ENCODE data around the gene BAIAP2L2. TPM values are rescaled to one million over a fixed set of nuclear protein-coding genes. Genes with fewer than 3 reads are reported as not detected.

Gene BAIAP2L2
- total RNA-seq, 1 donor from 2014 or later, result 0.54 TPM

- Histone ChIP-seq H3K4me2 (ENCODE audit: low read length) (no peak overlapping the region), H4K20me1 (ENCODE audit: insufficient read depth, low read length) (no peaks in the 10 kb centered on the region), H3K27me3 (ENCODE audit: insufficient read depth, low read length) (no peaks in the 10 kb centered on the region), H3K9ac (ENCODE audit: low read length) (no peak overlapping the region), H3K9me3 (ENCODE audit: insufficient read depth, low read depth, low read length) (no peaks in the 10 kb centered on the region), H3K79me2 (ENCODE audit: insufficient read depth, low read length) (no peaks in the 10 kb centered on the region), H3K4me1 (ENCODE audit: insufficient read depth, low read length) (peaks cover 13% of the 10 kb centered on the region), H2AFZ (ENCODE audit: low read depth, low read length) (no peak overlapping the region), H3K4me3 (ENCODE audit: insufficient read depth, low read depth, low read length) (no peak overlapping the region), H3K36me3 (ENCODE audit: insufficient read depth, low read length) (no peaks in the 10 kb centered on the region), H3K27ac (ENCODE audit: low read depth, low read length) (no peak overlapping the region)
- FAIRE-seq (no peak), DNase-seq (ENCODE audit: low read depth) (no peak)
- no peaks in the 10 kb centered on the region for H3K9me3 Mint-ChIP-seq (ENCODE audit: unreplicated experiment)
- H3K4me3 Mint-ChIP-seq (ENCODE audit: unreplicated experiment), result no peak overlapping the region
- no peak overlapping the region for H3K27ac Mint-ChIP-seq (ENCODE audit: unreplicated experiment)
- TF ChIP-seq CTCF (IDR thresholded peaks at IDR 0.05; ENCODE audit: insufficient read depth, low read depth, low read length) (no peak), EZH2 (IDR thresholded peaks at IDR 0.05; ENCODE audit: insufficient read depth, low read length) (no peak)
- H3K4me1 Mint-ChIP-seq (ENCODE audit: low read depth, unreplicated experiment), result no peaks in the 10 kb centered on the region
- H3K27me3 Mint-ChIP-seq (ENCODE audit: low read depth, unreplicated experiment), result peaks cover 2% of the 10 kb centered on the region
- H3K36me3 Mint-ChIP-seq (ENCODE audit: low read depth, unreplicated experiment), result peaks cover 17% of the 10 kb centered on the region
These were observed 22.3 kb upstream of the BAIAP2L2 start for GRCh38 chr22:38132794-38133193.

GRCh38 chr22:38132136-38132535, 21.7 kb upstream of the BAIAP2L2 start:
- no peaks in the 10 kb centered on the region for H3K4me1 Mint-ChIP-seq (ENCODE audit: low read depth, unreplicated experiment)
- Histone ChIP-seq H3K4me3 (ENCODE audit: insufficient read depth, low read depth, low read length) (no peak overlapping the region), H3K9me3 (ENCODE audit: insufficient read depth, low read depth, low read length) (no peaks in the 10 kb centered on the region), H3K79me2 (ENCODE audit: insufficient read depth, low read length) (no peaks in the 10 kb centered on the region), H2AFZ (ENCODE audit: low read depth, low read length) (no peak overlapping the region), H3K27me3 (ENCODE audit: insufficient read depth, low read length) (no peaks in the 10 kb centered on the region), H3K27ac (ENCODE audit: low read depth, low read length) (no peak overlapping the region), H3K4me2 (ENCODE audit: low read length) (no peak overlapping the region), H3K9ac (ENCODE audit: low read length) (no peak overlapping the region), H4K20me1 (ENCODE audit: insufficient read depth, low read length) (no peaks in the 10 kb centered on the region), H3K4me1 (ENCODE audit: insufficient read depth, low read length) (peaks cover 13% of the 10 kb centered on the region), H3K36me3 (ENCODE audit: insufficient read depth, low read length) (no peaks in the 10 kb centered on the region)
- no peak for TF ChIP-seq CTCF (IDR thresholded peaks at IDR 0.05; ENCODE audit: insufficient read depth, low read depth, low read length)
- TF ChIP-seq EZH2 (IDR thresholded peaks at IDR 0.05; ENCODE audit: insufficient read depth, low read length), result no peak
- H3K27ac Mint-ChIP-seq (ENCODE audit: unreplicated experiment), result no peak overlapping the region
- FAIRE-seq (no peak), DNase-seq (ENCODE audit: low read depth) (no peak)
- H3K4me3 Mint-ChIP-seq (ENCODE audit: unreplicated experiment), result no peak overlapping the region
- H3K9me3 Mint-ChIP-seq (ENCODE audit: unreplicated experiment), result no peaks in the 10 kb centered on the region
- H3K27me3 Mint-ChIP-seq (ENCODE audit: low read depth, unreplicated experiment), result no peaks in the 10 kb centered on the region
- H3K36me3 Mint-ChIP-seq (ENCODE audit: low read depth, unreplicated experiment), result peaks cover 17% of the 10 kb centered on the region

GRCh38 chr22:38131399-38131798, 20.9 kb upstream of the BAIAP2L2 start:
- no peak overlapping the region for H3K4me3 ChIP-seq (ENCODE audit: insufficient read depth, low read depth, low read length)
- no peaks in the 10 kb centered on the region for H3K4me1 Mint-ChIP-seq (ENCODE audit: low read depth, unreplicated experiment)
- no peak overlapping the region for H3K27ac Mint-ChIP-seq (ENCODE audit: unreplicated experiment)
- DNase-seq (ENCODE audit: low read depth) (no peak), FAIRE-seq (no peak)
- H3K9me3 ChIP-seq (ENCODE audit: insufficient read depth, low read depth, low read length), result no peaks in the 10 kb centered on the region
- no peak overlapping the region for H2AFZ ChIP-seq (ENCODE audit: low read depth, low read length)
- no peaks in the 10 kb centered on the region for H3K36me3 ChIP-seq (ENCODE audit: insufficient read depth, low read length)
- no peaks in the 10 kb centered on the region for H3K27me3 ChIP-seq (ENCODE audit: insufficient read depth, low read length)
- peaks cover 13% of the 10 kb centered on the region for H3K4me1 ChIP-seq (ENCODE audit: insufficient read depth, low read length)
- no peak for TF ChIP-seq EZH2 (IDR thresholded peaks at IDR 0.05; ENCODE audit: insufficient read depth, low read length)
- TF ChIP-seq CTCF (IDR thresholded peaks at IDR 0.05; ENCODE audit: insufficient read depth, low read depth, low read length), result no peak
- no peak overlapping the region for H3K9ac ChIP-seq (ENCODE audit: low read length)
- H3K36me3 Mint-ChIP-seq (ENCODE audit: low read depth, unreplicated experiment), result peaks cover 17% of the 10 kb centered on the region
- H4K20me1 ChIP-seq (ENCODE audit: insufficient read depth, low read length), result no peaks in the 10 kb centered on the region
- peaks cover 3% of the 10 kb centered on the region for H3K27me3 Mint-ChIP-seq (ENCODE audit: low read depth, unreplicated experiment)
- no peak overlapping the region for H3K4me3 Mint-ChIP-seq (ENCODE audit: unreplicated experiment)
- no peak overlapping the region for H3K27ac ChIP-seq (ENCODE audit: low read depth, low read length)
- no peaks in the 10 kb centered on the region for H3K9me3 Mint-ChIP-seq (ENCODE audit: unreplicated experiment)
- H3K79me2 ChIP-seq (ENCODE audit: insufficient read depth, low read length), result no peaks in the 10 kb centered on the region
- no peak overlapping the region for H3K4me2 ChIP-seq (ENCODE audit: low read length)

Data from astrocyte (in vitro differentiated cells and primary cell).